ENCODE results near the gene ISL1. TPM values are rescaled to one million over a fixed set of nuclear protein-coding genes. Genes with fewer than 3 reads are reported as not detected.

Gene ISL1
- total RNA-seq, 1 experiment from 2014 or later = 0.29 TPM

DNA sequence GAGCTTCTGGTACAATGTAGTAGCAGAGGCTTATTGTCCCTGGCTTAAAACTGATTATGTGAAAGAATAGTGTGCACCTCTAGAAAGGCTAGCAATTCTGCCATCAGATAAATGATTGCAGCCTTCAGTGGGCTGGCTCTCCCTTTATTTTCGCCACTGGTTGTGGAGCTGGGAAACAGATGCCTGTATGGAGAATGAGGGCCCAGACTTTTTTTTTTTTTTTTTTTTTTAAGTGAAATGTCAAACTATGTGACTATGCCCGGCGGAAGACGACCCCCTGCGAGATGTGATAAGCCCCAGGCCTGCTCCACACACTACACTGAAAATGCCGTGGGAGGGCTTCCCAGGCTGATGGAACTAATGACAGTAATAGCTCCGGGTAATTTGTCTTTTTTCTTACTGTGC is 28.7 kb downstream of the ISL1 start:
- BruUV-seq (replicated peaks) = no TSS peak
- Mint-ChIP-seq H3K9me3 (ENCODE audit: unreplicated experiment) (no peaks in the 10 kb centered on the region), H3K27ac (ENCODE audit: unreplicated experiment) (no peak overlapping the region), H3K4me1 (ENCODE audit: low read depth, unreplicated experiment) (no peaks in the 10 kb centered on the region), H3K27me3 (ENCODE audit: insufficient read depth, unreplicated experiment) (no peaks in the 10 kb centered on the region), H3K4me3 (ENCODE audit: unreplicated experiment) (no peak overlapping the region), H3K36me3 (ENCODE audit: insufficient read depth, unreplicated experiment) (no peaks in the 10 kb centered on the region)
- intact Hi-C loops (cut with micrococcal nuclease; ENCODE audit: unreplicated experiment) = no loop called here
- H3K9me3 ChIP-seq = no peaks in the 10 kb centered on the region
- H3K4me3 ChIP-seq (ENCODE audit: low read depth, low read length) = no peak overlapping the region
- POLR2A ChIA-PET = no interaction called here
- CTCF ChIA-PET = no interaction called here
- H3K36me3 ChIP-seq (ENCODE audit: control insufficient read depth, insufficient read depth, low read length) = no peaks in the 10 kb centered on the region
- no peaks in the 10 kb centered on the region for H3K27me3 ChIP-seq (replicated peaks; ENCODE audit: control insufficient read depth, insufficient read depth, low read length)
- no peaks in the 10 kb centered on the region for H3K4me1 ChIP-seq
- TF ChIP-seq, protein P1, sequence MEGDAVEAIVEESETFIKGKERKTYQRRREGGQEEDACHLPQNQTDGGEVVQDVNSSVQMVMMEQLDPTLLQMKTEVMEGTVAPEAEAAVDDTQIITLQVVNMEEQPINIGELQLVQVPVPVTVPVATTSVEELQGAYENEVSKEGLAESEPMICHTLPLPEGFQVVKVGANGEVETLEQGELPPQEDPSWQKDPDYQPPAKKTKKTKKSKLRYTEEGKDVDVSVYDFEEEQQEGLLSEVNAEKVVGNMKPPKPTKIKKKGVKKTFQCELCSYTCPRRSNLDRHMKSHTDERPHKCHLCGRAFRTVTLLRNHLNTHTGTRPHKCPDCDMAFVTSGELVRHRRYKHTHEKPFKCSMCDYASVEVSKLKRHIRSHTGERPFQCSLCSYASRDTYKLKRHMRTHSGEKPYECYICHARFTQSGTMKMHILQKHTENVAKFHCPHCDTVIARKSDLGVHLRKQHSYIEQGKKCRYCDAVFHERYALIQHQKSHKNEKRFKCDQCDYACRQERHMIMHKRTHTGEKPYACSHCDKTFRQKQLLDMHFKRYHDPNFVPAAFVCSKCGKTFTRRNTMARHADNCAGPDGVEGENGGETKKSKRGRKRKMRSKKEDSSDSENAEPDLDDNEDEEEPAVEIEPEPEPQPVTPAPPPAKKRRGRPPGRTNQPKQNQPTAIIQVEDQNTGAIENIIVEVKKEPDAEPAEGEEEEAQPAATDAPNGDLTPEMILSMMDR (IDR thresholded peaks at IDR 0.05; ENCODE audit: insufficient read depth in 1 of 2, low read depth in 1 of 2, low read length in 1 of 2, severe bottlenecking in 1 of 2, unreplicated experiment in 1 of 2) = no peak
- no peak for DNase-seq

DNA sequence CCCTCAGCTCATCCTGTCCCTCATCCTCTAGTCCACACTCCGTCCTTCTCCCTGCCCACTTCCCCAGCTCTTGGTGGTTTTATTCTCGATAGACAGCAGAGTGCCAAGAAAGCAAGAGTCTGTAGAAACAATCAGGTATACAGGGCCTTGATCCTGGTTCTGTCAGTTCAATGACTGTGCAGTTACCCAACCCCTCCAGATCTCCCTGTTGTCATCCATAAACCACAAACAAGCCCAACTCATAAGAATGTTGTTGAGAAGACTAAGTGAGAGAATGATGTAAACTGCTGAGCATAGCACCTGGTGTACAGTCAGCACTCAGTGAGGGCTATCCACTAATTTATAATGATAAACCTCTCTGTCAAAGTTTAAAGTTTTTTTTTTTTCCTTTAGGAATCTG is 31.3 kb downstream of the ISL1 start:
- Mint-ChIP-seq H3K4me3 (ENCODE audit: unreplicated experiment) (no peak overlapping the region), H3K4me1 (ENCODE audit: low read depth, unreplicated experiment) (no peaks in the 10 kb centered on the region), H3K27ac (ENCODE audit: unreplicated experiment) (no peak overlapping the region), H3K27me3 (ENCODE audit: insufficient read depth, unreplicated experiment) (no peaks in the 10 kb centered on the region), H3K9me3 (ENCODE audit: unreplicated experiment) (no peaks in the 10 kb centered on the region), H3K36me3 (ENCODE audit: insufficient read depth, unreplicated experiment) (no peaks in the 10 kb centered on the region)
- DNase-seq = no peak
- intact Hi-C loops (cut with micrococcal nuclease; ENCODE audit: unreplicated experiment) = no loop called here
- TF ChIP-seq, protein P1 (IDR thresholded peaks at IDR 0.05; ENCODE audit: insufficient read depth in 1 of 2, low read depth in 1 of 2, low read length in 1 of 2, severe bottlenecking in 1 of 2, unreplicated experiment in 1 of 2) = no peak
- CTCF ChIA-PET = no interaction called here
- no peaks in the 10 kb centered on the region for H3K27me3 ChIP-seq (replicated peaks; ENCODE audit: control insufficient read depth, insufficient read depth, low read length)
- no TSS peak for BruUV-seq (replicated peaks)
- POLR2A ChIA-PET = no interaction called here
- no peaks in the 10 kb centered on the region for H3K9me3 ChIP-seq
- no peaks in the 10 kb centered on the region for H3K4me1 ChIP-seq
- no peak overlapping the region for H3K4me3 ChIP-seq (ENCODE audit: low read depth, low read length)
- H3K36me3 ChIP-seq (ENCODE audit: control insufficient read depth, insufficient read depth, low read length) = no peaks in the 10 kb centered on the region

GRCh38 chr5:51416149-51416548 is 32.9 kb downstream of the ISL1 start:
- TF ChIP-seq, protein P1 (IDR thresholded peaks at IDR 0.05; ENCODE audit: insufficient read depth in 1 of 2, low read depth in 1 of 2, low read length in 1 of 2, severe bottlenecking in 1 of 2, unreplicated experiment in 1 of 2) = peak in 1 of 2 experiments; percentile 5
- Histone ChIP-seq H3K9me3 (no peaks in the 10 kb centered on the region), H3K4me1 (no peaks in the 10 kb centered on the region), H3K36me3 (ENCODE audit: control insufficient read depth, insufficient read depth, low read length) (no peaks in the 10 kb centered on the region), H3K27me3 (replicated peaks; ENCODE audit: control insufficient read depth, insufficient read depth, low read length) (no peaks in the 10 kb centered on the region), H3K4me3 (ENCODE audit: low read depth, low read length) (no peak overlapping the region)
- Mint-ChIP-seq H3K9me3 (ENCODE audit: unreplicated experiment) (no peaks in the 10 kb centered on the region), H3K27me3 (ENCODE audit: insufficient read depth, unreplicated experiment) (no peaks in the 10 kb centered on the region), H3K36me3 (ENCODE audit: insufficient read depth, unreplicated experiment) (no peaks in the 10 kb centered on the region), H3K4me3 (ENCODE audit: unreplicated experiment) (no peak overlapping the region), H3K27ac (ENCODE audit: unreplicated experiment) (no peak overlapping the region), H3K4me1 (ENCODE audit: low read depth, unreplicated experiment) (no peaks in the 10 kb centered on the region)
- ChIA-PET CTCF (no interaction called here), POLR2A (no interaction called here)
- no TSS peak for BruUV-seq (replicated peaks)
- DNase-seq = no peak
- intact Hi-C loops (cut with micrococcal nuclease; ENCODE audit: unreplicated experiment) = loop anchor here (1.0 to 5.0 kb wide), 3 partner anchors 36 to 453 kb away; no protein-coding TSS in a partner anchor

All from Caco-2 (cell line).